HEK293 (cell line): ENCODE data around the gene SUV39H2.
"Not testable (repeated sequence)": the region's sequence is repeated elsewhere in the genome, so short reads cannot be mapped to it uniquely, and the experiment has no call there.

ENCODE experiments used
- CTCF ChIA-PET: fragments of 350-600 bp; formaldehyde crosslinking; extraction: SDS; loops from one replicate; lab custom pipeline; 2021; ENCODE audit warnings: antibody characterized with exemption; lab: Yijun Ruan, JAX
- POLR2A ChIA-PET: fragments of 300-600 bp; formaldehyde crosslinking; extraction: SDS; loops from one replicate; lab custom pipeline; 2020; ENCODE audit warnings: antibody characterized with exemption, inconsistent platforms; lab: Yijun Ruan, JAX
- H3K27ac ChIP-seq: fragments of 200-500 bp; sonication (Bioruptor generic); 2 replicates; pipeline ENCODE4 v1.5.1; 2014; ENCODE audit warnings: low read depth, low read length, control low read depth, inconsistent platforms; ENCODE audit errors: extremely low read depth
- H3K36me3 ChIP-seq, 2 experiments: fragments of 200-500 bp in 1 of 2; sonication (Bioruptor generic) in 1 of 2; 1 replicate in 1 of 2; 2 replicates in 1 of 2; pipeline ENCODE4 v1.5.1; 2014 to 2017; ENCODE audit warnings: inconsistent platforms in 2 of 2, low read length in 2 of 2; ENCODE audit not compliant: control insufficient read depth in 2 of 2, insufficient read depth in 1 of 2
- H3K4me1 ChIP-seq: fragments of 200-500 bp; sonication (Bioruptor generic); 2 replicates; pipeline ENCODE4 v1.5.1; 2014; ENCODE audit warnings: mild to moderate bottlenecking, low read length, inconsistent platforms; ENCODE audit not compliant: control insufficient read depth, insufficient read depth
- H3K4me3 ChIP-seq: 2 replicates; pipeline ENCODE4 v1.5.1; 2011; ENCODE audit warnings: low read depth, mild to moderate bottlenecking, control low read depth, low read length, moderate library complexity
- H3K9me3 ChIP-seq: fragments of 200-500 bp; sonication (Bioruptor generic); 2 replicates; pipeline ENCODE4 v1.5.1; 2014; ENCODE audit warnings: low read depth, low read length, inconsistent platforms; ENCODE audit not compliant: control insufficient read depth, insufficient read depth
- HOXA7 ChIP-seq: sonication (generic); formaldehyde crosslinking; IDR thresholded peaks from 2 replicates; pipeline ENCODE4 v1.8.1; 2022; ENCODE audit warnings: missing genetic modification reagents, borderline replicate concordance
- PBX3 ChIP-seq: sonication (generic); formaldehyde crosslinking; IDR thresholded peaks from 2 replicates; pipeline ENCODE4 v1.8.1; 2022; ENCODE audit warnings: mild to moderate bottlenecking, moderate library complexity, missing genetic modification reagents
- SCRT1 ChIP-seq: fragments of 450-650 bp; formaldehyde crosslinking; IDR thresholded peaks from 2 replicates; pipeline ENCODE4 v1.5.1; 2016; ENCODE audit warnings: missing biosample characterization, missing genetic modification characterization, borderline replicate concordance
- SP3 ChIP-seq: fragments of 450-650 bp; formaldehyde crosslinking; IDR thresholded peaks from 2 replicates; pipeline ENCODE4 v1.5.1; 2016; ENCODE audit warnings: missing biosample characterization, missing genetic modification characterization
- ZBTB49 ChIP-seq: fragments of 450-650 bp; formaldehyde crosslinking; IDR thresholded peaks from 2 replicates; pipeline ENCODE4 v1.5.1; 2016; ENCODE audit warnings: missing biosample characterization, missing genetic modification characterization, low read depth
- ZNF16 ChIP-seq: fragments of 450-650 bp; formaldehyde crosslinking; IDR thresholded peaks from 2 replicates; pipeline ENCODE4 v1.5.1; 2016; ENCODE audit warnings: low read depth, missing biosample characterization, missing genetic modification characterization
- ZNF175 ChIP-seq: fragments of 450-650 bp; formaldehyde crosslinking; IDR thresholded peaks from 2 replicates; pipeline ENCODE4 v1.5.1; 2016; ENCODE audit warnings: missing biosample characterization, missing genetic modification characterization
- ZNF26 ChIP-seq: fragments of 450-650 bp; formaldehyde crosslinking; IDR thresholded peaks from 2 replicates; pipeline ENCODE4 v1.5.1; 2016; ENCODE audit warnings: missing biosample characterization, missing genetic modification characterization
- ZNF354C ChIP-seq: fragments of 450-650 bp; formaldehyde crosslinking; IDR thresholded peaks from 2 replicates; pipeline ENCODE4 v1.5.1; 2016; ENCODE audit warnings: missing biosample characterization, missing genetic modification characterization, low read depth, borderline replicate concordance
- ZNF426 ChIP-seq: fragments of 450-650 bp; formaldehyde crosslinking; IDR thresholded peaks from 2 replicates; pipeline ENCODE4 v1.5.1; 2017; ENCODE audit warnings: missing biosample characterization, missing genetic modification characterization, mild to moderate bottlenecking, inconsistent platforms, moderate library complexity
- ZNF549 ChIP-seq: fragments of 450-650 bp; IDR thresholded peaks from 2 replicates; pipeline ENCODE4 v1.5.1; 2018; ENCODE audit warnings: missing biosample characterization, missing genetic modification characterization, mild to moderate bottlenecking, inconsistent platforms, moderate library complexity
- ZNF629 ChIP-seq: fragments of 450-650 bp; formaldehyde crosslinking; IDR thresholded peaks from 2 replicates; pipeline ENCODE4 v1.5.1; 2017; ENCODE audit warnings: missing biosample characterization, missing genetic modification characterization
- ZNF707 ChIP-seq: fragments of 450-650 bp; formaldehyde crosslinking; IDR thresholded peaks from 2 replicates; pipeline ENCODE4 v1.5.1; 2016; ENCODE audit warnings: missing biosample characterization, missing genetic modification characterization
- ZSCAN30 ChIP-seq: fragments of 450-650 bp; IDR thresholded peaks from 2 replicates; pipeline ENCODE4 v1.5.1; 2018; ENCODE audit warnings: missing biosample characterization, mild to moderate bottlenecking, missing genetic modification characterization, moderate library complexity
- ZXDB ChIP-seq: fragments of 450-650 bp; formaldehyde crosslinking; IDR thresholded peaks from 2 replicates; pipeline ENCODE4 v1.5.1; 2016; ENCODE audit warnings: missing biosample characterization, missing genetic modification characterization

SUV39H2 gene

GRCh38 chr10:14930610-14931009, 51.9 kb downstream of the SUV39H2 start:
- no peak for TF ChIP-seq PBX3
- ChIA-PET CTCF (no interaction called here), POLR2A (no interaction called here)
- Histone ChIP-seq H3K9me3 (no peaks in the 10 kb centered on the region), H3K27ac (no peak overlapping the region), H3K4me3 (no peak overlapping the region), H3K36me3 (peaks cover 71 to 85% of the 10 kb centered on the region in 2 experiments), H3K4me1 (no peaks in the 10 kb centered on the region)

- ChIA-PET POLR2A (no interaction called here), CTCF (interaction anchor here (1.7 kb wide), 1 partner anchor 15 kb away, joined by 3 read pairs; no protein-coding TSS in a partner anchor)
- no peaks in the 10 kb centered on the region for H3K4me1 ChIP-seq
These were observed 57.9 kb downstream of the SUV39H2 start for GRCh38 chr10:14936584-14936983.

GRCh38 chr10:14938971-14939370, 60.3 kb downstream of the SUV39H2 start:
- H3K9me3 ChIP-seq, H3K4me1 ChIP-seq, H3K4me3 ChIP-seq, H3K27ac ChIP-seq, POLR2A ChIA-PET: not testable (repeated sequence)
- CTCF ChIA-PET = interaction anchor here (1.5 kb wide), 1 partner anchor 12 kb away, joined by 3 read pairs; no protein-coding TSS in a partner anchor
- peaks cover 5 to 54% of the 10 kb centered on the region in 2 experiments; a peak in 2 of 3 replicates for H3K36me3 ChIP-seq

More at GRCh38 chr10:14936584-14936983, 57.9 kb downstream of the SUV39H2 start:
- TF ChIP-seq ZNF16 = no peak
- TF ChIP-seq ZBTB49 (tag by site-specific recombination) = no peak
- TF ChIP-seq SP3 (tag by site-specific recombination) = no peak
- no peak for TF ChIP-seq ZXDB (tag by site-specific recombination)
- no peak for TF ChIP-seq ZSCAN30 (tag by site-specific recombination)
- no peak for TF ChIP-seq ZNF707 (tag by site-specific recombination)
- no peak for TF ChIP-seq ZNF549 (tag by site-specific recombination)
- no peak for TF ChIP-seq SCRT1 (tag by site-specific recombination)
- TF ChIP-seq ZNF26 (tag by site-specific recombination) = no peak
- TF ChIP-seq ZNF175 = no peak
- no peak for TF ChIP-seq ZNF354C (tag by site-specific recombination)
- TF ChIP-seq HOXA7 (CRISPR knock-in tag) = no peak
- TF ChIP-seq ZNF426 = no peak
- TF ChIP-seq ZNF629 (tag by site-specific recombination) = no peak
- H3K9me3 ChIP-seq = no peaks in the 10 kb centered on the region
- no peak overlapping the region for H3K27ac ChIP-seq
- peaks cover 27 to 61% of the 10 kb centered on the region in 2 experiments; a peak in 2 of 3 replicates for H3K36me3 ChIP-seq
- no peak overlapping the region for H3K4me3 ChIP-seq

GRCh38 chr10:14942147-14942949, 63.7 kb downstream of the SUV39H2 start:
- H3K4me1 ChIP-seq, CTCF ChIA-PET, POLR2A ChIA-PET, H3K9me3 ChIP-seq, H3K4me3 ChIP-seq, H3K27ac ChIP-seq: not testable (repeated sequence)
- peaks cover 22 to 54% of the 10 kb centered on the region in 2 experiments; a peak in 2 of 3 replicates for H3K36me3 ChIP-seq

- CTCF ChIA-PET, H3K9me3 ChIP-seq, H3K27ac ChIP-seq, H3K4me1 ChIP-seq, H3K4me3 ChIP-seq, POLR2A ChIA-PET: not testable (repeated sequence)
- peaks cover 22 to 58% of the 10 kb centered on the region in 2 experiments; a peak in 2 of 3 replicates for H3K36me3 ChIP-seq
These were observed 64.3 kb downstream of the SUV39H2 start for GRCh38 chr10:14942950-14943338.
